Endothelial cell of umbilical vein (primary cell): ENCODE measurements around the gene RAB40B. TPM values are rescaled to one million over a fixed set of nuclear protein-coding genes. Genes with fewer than 3 reads are reported as not detected.

Experiments
- BruUV-seq: library from RNA; stranded (reverse); fragments of 400-500 nt; replicated peaks from 2 replicates; lab custom pipeline; 2021; lab: Mats Ljungman, UMichigan
- CTCF ChIA-PET: fragments of 300-600, 350-600 bp; sonication (Branson Sonifier 250); formaldehyde crosslinking; loops from one replicate; lab custom pipeline; 2021; ENCODE audit warnings: antibody characterized with exemption, inconsistent platforms; lab: Charles Lee
- POLR2A ChIA-PET: fragments of 300-600, 350-600 bp; sonication (Branson Sonifier 250); formaldehyde crosslinking; loops from one replicate; lab custom pipeline; 2021; ENCODE audit warnings: antibody characterized with exemption, inconsistent platforms; lab: Charles Lee
- DNase-seq: peaks from one replicate; pipeline ENCODE4 v3.0.0-alpha.2; 2011; ENCODE audit warnings: low read depth, low spot score
- FAIRE-seq: peaks from 2 replicates; lab custom pipeline; 2011; peaks lifted over from hg19 to GRCh38; lab: Jason Lieb, UNC
- H2AFZ ChIP-seq: 2 replicates; pipeline ENCODE4 v1.6.0; 2012; ENCODE audit warnings: low read depth, low read length, control low read depth, inconsistent platforms
- H3K27ac ChIP-seq: 2 replicates; pipeline ENCODE4 v1.5.1; 2011; ENCODE audit warnings: low read depth, mild to moderate bottlenecking, control low read depth, low read length, moderate library complexity; ENCODE audit not compliant: insufficient read depth
- H3K27me3 ChIP-seq, 2 experiments: 2 replicates each; pipeline versions ENCODE4 v1.6.0 to v1.6.1; 2011; ENCODE audit warnings: low read length in 2 of 2, mixed read lengths in 1 of 2; ENCODE audit not compliant: control insufficient read depth in 2 of 2, insufficient read depth in 2 of 2
- H3K36me3 ChIP-seq, 2 experiments: 2 replicates in 1 of 2; 3 replicates in 1 of 2; pipeline ENCODE4 v1.5.1; 2011; ENCODE audit warnings: low read length in 2 of 2, mild to moderate bottlenecking in 1 of 2, moderate library complexity in 1 of 2; ENCODE audit not compliant: control insufficient read depth in 2 of 2, insufficient read depth in 2 of 2; ENCODE audit errors: extremely low read depth in 1 of 2
- H3K4me1 ChIP-seq: 3 replicates; pipeline ENCODE4 v1.5.1; 2011; ENCODE audit warnings: mild to moderate bottlenecking, low read length; ENCODE audit not compliant: control insufficient read depth, insufficient read depth; ENCODE audit errors: extremely low read depth
- H3K4me2 ChIP-seq: 2 replicates; pipeline ENCODE4 v1.6.1; 2011; ENCODE audit warnings: low read length, control low read depth, mixed read lengths; ENCODE audit not compliant: insufficient read depth
- H3K4me3 ChIP-seq, 3 experiments: fragments of 200-600 bp in 1 of 3; sonication (generic), shearing (Covaris generic) in 1 of 3; replicated peaks in 1 of 3; 2 replicates each; pipeline ENCODE4 v1.5.1; 2011 to 2016; ENCODE audit warnings: control low read depth in 3 of 3, low read length in 3 of 3, mild to moderate bottlenecking in 2 of 3, inconsistent platforms in 1 of 3, low read depth in 1 of 3, moderate library complexity in 1 of 3; ENCODE audit not compliant: insufficient read depth in 1 of 3
- H3K79me2 ChIP-seq: 2 replicates; pipeline ENCODE4 v1.6.0; 2012; ENCODE audit warnings: low read length, inconsistent platforms; ENCODE audit not compliant: control insufficient read depth, insufficient read depth
- H3K9ac ChIP-seq: replicated peaks from 2 replicates; pipeline ENCODE3; 2011; ENCODE audit warnings: low read length, control low read depth; ENCODE audit not compliant: insufficient read depth; ENCODE audit errors: extremely low read depth
- H3K9me1 ChIP-seq: replicated peaks from 3 replicates; pipeline ENCODE4 v1.6.0; 2011; ENCODE audit warnings: mild to moderate bottlenecking, low read length; ENCODE audit not compliant: control insufficient read depth, insufficient read depth; ENCODE audit errors: extremely low read depth
- H3K9me3 ChIP-seq: replicated peaks from 2 replicates; pipeline ENCODE4 v1.5.1; 2012; ENCODE audit warnings: low read length, inconsistent platforms; ENCODE audit not compliant: control insufficient read depth, insufficient read depth
- H4K20me1 ChIP-seq: replicated peaks from 2 replicates; pipeline ENCODE3; 2011; ENCODE audit warnings: mild to moderate bottlenecking, low read length; ENCODE audit not compliant: control insufficient read depth, insufficient read depth; ENCODE audit errors: extremely low read depth
- CTCF ChIP-seq, 2 donors: IDR thresholded peaks; 1 replicate in 1 of 2; 2 replicates in 1 of 2; pipeline ENCODE4 v1.5.1; 2011; ENCODE audit warnings: low read length in 2 of 2, mild to moderate bottlenecking in 2 of 2, moderate library complexity in 2 of 2, control low read depth in 1 of 2, inconsistent platforms in 1 of 2, low read depth in 1 of 2; ENCODE audit not compliant: insufficient read depth in 1 of 2; ENCODE audit errors: extremely low read depth in 1 of 2
- EZH2 ChIP-seq: IDR thresholded peaks from 2 replicates; pipeline ENCODE4 v1.6.1; 2012; ENCODE audit warnings: borderline replicate concordance, low read depth, mild to moderate bottlenecking, moderate library complexity, low read length, inconsistent platforms; ENCODE audit not compliant: severe bottlenecking
- FOS ChIP-seq: IDR thresholded peaks from 2 replicates; pipeline ENCODE4 v1.6.1; 2011; ENCODE audit warnings: mild to moderate bottlenecking, low read length, moderate library complexity, borderline replicate concordance; ENCODE audit not compliant: insufficient read depth
- GATA2 ChIP-seq: IDR thresholded peaks from 2 replicates; pipeline ENCODE4 v1.7.0; 2011; ENCODE audit warnings: low read depth, mild to moderate bottlenecking, moderate library complexity, mixed read lengths, low read length; ENCODE audit not compliant: insufficient read length, insufficient read depth
- JUN ChIP-seq: IDR thresholded peaks from 2 replicates; pipeline ENCODE4 v1.6.1; 2011; ENCODE audit warnings: borderline replicate concordance, low read depth; ENCODE audit not compliant: insufficient read length, insufficient read depth
- MAX ChIP-seq: IDR thresholded peaks from 2 replicates; pipeline ENCODE4 v1.6.1; 2011; ENCODE audit not compliant: insufficient read depth, insufficient read length
- MYC ChIP-seq: IDR thresholded peaks from one replicate; pipeline ENCODE4 v1.6.1; 2011; ENCODE audit warnings: mild to moderate bottlenecking, low read depth, low read length
- POLR2A ChIP-seq: IDR thresholded peaks from 2 replicates; pipeline ENCODE4 v1.6.1; 2012; ENCODE audit warnings: low read depth, mild to moderate bottlenecking, control low read depth, low read length
- POLR2AphosphoS5 ChIP-seq: IDR thresholded peaks from 2 replicates; pipeline ENCODE4 v1.6.1; 2012; ENCODE audit warnings: low read depth, mild to moderate bottlenecking, control low read depth, low read length, moderate library complexity; ENCODE audit not compliant: insufficient read depth
- dilution Hi-C: fragments of 300-500 bp; cut with MboI; formaldehyde crosslinking; loops from one replicate; pipeline ENCODE4 v1.15.0; 2019; ENCODE audit warnings: low sequenced_read_pairs; ENCODE audit not compliant: extremely low pct_ligation_motif_present
- intact Hi-C: fragments of 100-400 bp; cut with micrococcal nuclease; formaldehyde crosslinking; loops from one replicate; pipeline ENCODE4 v1.10.0; 2022
- polyA plus RNA-seq, 4 experiments: library from polyadenylated mRNA; depleted of rRNA in 3 of 4; stranded (reverse) in 3 of 4; unstranded in 1 of 4; fragments of >200 nt; gene quantifications; 2 replicates each; pipeline versions ENCODE4 v1.2.1 to v1.2.3, GENCODE V29; 2011 to 2012; ENCODE audit warnings: missing spikeins in 1 of 4
- total RNA-seq: library from RNA; stranded (reverse); gene quantifications from 2 replicates; pipeline ENCODE4 v1.2.3, GENCODE V29; 2021

RAB40B gene
- total and polyA plus RNA-seq, 2 donors (not counting 3 experiments of a cell fraction or from before 2014, with no cell fraction given): 5.5 to 9.3 TPM

- no peak overlapping the region for H3K4me3 ChIP-seq
- BruUV-seq: no TSS peak
- no peaks in the 10 kb centered on the region for H3K27me3 ChIP-seq
- no peak overlapping the region for H2AFZ ChIP-seq
- no peaks in the 10 kb centered on the region for H3K79me2 ChIP-seq
- H3K9ac ChIP-seq: no peak overlapping the region
- H3K9me3 ChIP-seq: no peaks in the 10 kb centered on the region
- intact Hi-C loops (no loop called here), dilution Hi-C loops (no loop called here)
- no peak overlapping the region for H3K27ac ChIP-seq
- H3K4me1 ChIP-seq: no peaks in the 10 kb centered on the region
- POLR2A ChIA-PET: no interaction called here
- CTCF ChIA-PET: no interaction called here
- H3K9me1 ChIP-seq: no peaks in the 10 kb centered on the region
- no peak overlapping the region for H3K4me2 ChIP-seq
- TF ChIP-seq MYC: no peak
- no peak for TF ChIP-seq POLR2A
- no peak for TF ChIP-seq JUN
- no peak for TF ChIP-seq GATA2
- no peak for TF ChIP-seq EZH2
- TF ChIP-seq MAX: no peak
- TF ChIP-seq POLR2AphosphoS5: no peak
- TF ChIP-seq FOS: no peak
- TF ChIP-seq CTCF (IDR thresholded peaks at IDR 0.05; ENCODE audit: extremely low read depth in 1 of 2, insufficient read depth in 1 of 2, low read depth in 1 of 2, low read length in 2 of 2): no peak
- no peaks in the 10 kb centered on the region for H3K36me3 ChIP-seq
- no peaks in the 10 kb centered on the region for H4K20me1 ChIP-seq
- FAIRE-seq (no peak), DNase-seq (no peak)
Measured at GRCh38 chr17:82665217-82665616, 33.3 kb downstream of the RAB40B start.
